Subcutaneous preadipocyte (primary cell): Measurements from ENCODE around the gene JAZF1. TPM values are rescaled to one million over a fixed set of nuclear protein-coding genes. Genes with fewer than 3 reads are reported as not detected.

Experiments used
- small RNA-seq: library from RNA; depleted of rRNA; stranded (forward); fragments of <200 nt; gene quantifications from one replicate; pipeline ENCODE3, GENCODE V24; 2012
- total RNA-seq: library from RNA; depleted of rRNA; stranded (reverse); fragments of >200 nt; gene quantifications from 2 replicates; pipeline ENCODE4 v1.2.3, GENCODE V29; 2012

The JAZF1 gene
- total RNA-seq: 4.9 and 7.0 TPM in 2 replicates

GRCh38 chr7:28180364-28181147 lies at the start of gene JAZF1:
JAZF1 (minus strand) TSS chr7:28180795.

Small RNAs within 50 kb of the gene (small RNA-seq; reads per million reads assigned to genes)
- not detected for gene RNU6-979P

Other genes starting within 250 kb of the JAZF1 start
- 21.3 and 34.8 TPM in 2 replicates for gene CREB5, start 231.7 kb upstream of the JAZF1 start, total RNA-seq